ENCODE measurements around the gene KCNK10. TPM values are rescaled to one million over a fixed set of nuclear protein-coding genes. Genes with fewer than 3 reads are reported as not detected.

KCNK10 gene
- total and polyA plus RNA-seq, 2 experiments from 2014 or later = not detected

DNA sequence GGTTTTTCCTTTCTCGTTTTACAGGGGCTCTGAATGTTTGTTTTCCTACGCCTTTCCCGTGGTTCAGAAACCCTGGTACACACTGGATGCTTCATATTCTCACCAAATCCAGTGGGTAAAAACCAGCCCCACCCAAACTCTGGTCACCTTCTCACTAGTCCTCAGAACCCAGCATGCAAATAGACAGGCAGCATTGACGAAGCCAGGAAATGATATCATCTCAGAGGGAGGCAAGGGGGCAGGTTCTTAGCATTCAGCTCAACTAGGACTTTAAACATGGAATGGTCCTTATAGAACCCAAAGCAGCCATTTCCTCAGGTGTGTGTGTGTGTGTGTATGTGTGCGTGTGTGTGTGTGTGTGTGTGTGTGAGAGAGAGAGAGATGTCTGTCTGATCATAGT is 142.0 kb downstream of the KCNK10 start:
- Histone ChIP-seq H4K20me1 (ENCODE audit: insufficient read depth) (no peaks in the 10 kb centered on the region), H3K9me2 (ENCODE audit: insufficient read depth) (no peaks in the 10 kb centered on the region), H3K27me3 (replicated peaks; ENCODE audit: insufficient read depth) (no peaks in the 10 kb centered on the region), H3K4me1 (ENCODE audit: insufficient read depth) (no peaks in the 10 kb centered on the region), H2AFZ (no peak overlapping the region), H3K27ac (no peak overlapping the region), H3F3A (ENCODE audit: insufficient read depth) (no peaks in the 10 kb centered on the region), H3K36me3 (ENCODE audit: low read depth) (no peaks in the 10 kb centered on the region), H3K9me3 (ENCODE audit: low read depth) (no peaks in the 10 kb centered on the region), H3K4me2 (ENCODE audit: unreplicated experiment) (no peak overlapping the region), H3K9ac (no peak overlapping the region), H3K79me2 (ENCODE audit: insufficient read depth) (no peaks in the 10 kb centered on the region), H3K4me3 (no peak overlapping the region)
- in situ Hi-C loops (cut with MboI) = no loop called here
- DNase-seq = no peak
- WGBS, 2 experiments (ENCODE audit: low coverage in 1 of 2, low lambda C conversion rate in 2 of 2, missing lambda C conversion rate in 2 of 2) = 24 to 29% methylated on average over 5 of the region's 5 CpGs
- TF ChIP-seq EZH2 (IDR thresholded peaks at IDR 0.05; ENCODE audit: insufficient read depth, poor library complexity, severe bottlenecking) (no peak), EZH2phosphoT487 (IDR thresholded peaks at IDR 0.05; ENCODE audit: insufficient read depth, low read depth) (no peak)

- no peak for TF ChIP-seq EZH2phosphoT487 (IDR thresholded peaks at IDR 0.05; ENCODE audit: insufficient read depth, low read depth)
- no peak for DNase-seq
- no peak overlapping the region for H2AFZ ChIP-seq
- no peaks in the 10 kb centered on the region for H4K20me1 ChIP-seq (ENCODE audit: insufficient read depth)
- H3K9me3 ChIP-seq (ENCODE audit: low read depth) = no peaks in the 10 kb centered on the region
- H3K36me3 ChIP-seq (ENCODE audit: low read depth) = no peaks in the 10 kb centered on the region
- no peaks in the 10 kb centered on the region for H3K27me3 ChIP-seq (replicated peaks; ENCODE audit: insufficient read depth)
- H3K27ac ChIP-seq = no peak overlapping the region
- H3F3A ChIP-seq (ENCODE audit: insufficient read depth) = no peaks in the 10 kb centered on the region
- H3K4me3 ChIP-seq = no peak overlapping the region
- H3K9ac ChIP-seq = no peak overlapping the region
- H3K4me1 ChIP-seq (ENCODE audit: insufficient read depth) = no peaks in the 10 kb centered on the region
- H3K9me2 ChIP-seq (ENCODE audit: insufficient read depth) = no peaks in the 10 kb centered on the region
- no peaks in the 10 kb centered on the region for H3K79me2 ChIP-seq (ENCODE audit: insufficient read depth)
- in situ Hi-C loops (cut with MboI) = no loop called here
- no peak overlapping the region for H3K4me2 ChIP-seq (ENCODE audit: unreplicated experiment)
- 79% methylated on average over 6 of the region's 6 CpGs for WGBS, 2 experiments (ENCODE audit: low coverage in 1 of 2, low lambda C conversion rate in 2 of 2, missing lambda C conversion rate in 2 of 2)
Observed at GRCh38 chr14:88179716-88180115, 143.4 kb downstream of the KCNK10 start.

DNA sequence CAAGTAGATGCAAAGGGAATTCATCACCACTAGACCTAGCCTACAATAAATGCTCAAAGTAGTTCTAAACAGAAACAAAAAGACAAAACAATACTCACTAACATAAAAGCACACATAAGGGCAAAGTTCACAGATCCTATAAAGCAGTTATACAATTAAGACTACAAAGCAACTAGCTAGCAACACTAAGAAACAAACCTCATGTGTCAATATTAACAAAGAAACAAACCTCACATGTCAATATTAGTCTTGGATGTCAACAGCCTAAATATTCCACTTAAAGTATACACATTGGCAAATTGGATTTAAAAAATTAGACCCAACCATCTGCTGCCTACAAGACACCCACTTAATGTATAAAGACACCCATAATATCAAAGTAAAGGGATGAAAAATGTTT is 152.7 kb downstream of the KCNK10 start:
- Histone ChIP-seq H3K4me2 (ENCODE audit: unreplicated experiment) (no peak overlapping the region), H3K36me3 (ENCODE audit: low read depth) (no peaks in the 10 kb centered on the region), H3K9me3 (ENCODE audit: low read depth) (no peaks in the 10 kb centered on the region), H3K27ac (no peak overlapping the region), H3K4me3 (no peak overlapping the region), H3K27me3 (replicated peaks; ENCODE audit: insufficient read depth) (no peaks in the 10 kb centered on the region), H3K4me1 (ENCODE audit: insufficient read depth) (no peaks in the 10 kb centered on the region), H3K79me2 (ENCODE audit: insufficient read depth) (no peaks in the 10 kb centered on the region), H3F3A (ENCODE audit: insufficient read depth) (no peaks in the 10 kb centered on the region), H3K9ac (no peak overlapping the region), H4K20me1 (ENCODE audit: insufficient read depth) (no peaks in the 10 kb centered on the region), H2AFZ (no peak overlapping the region), H3K9me2 (ENCODE audit: insufficient read depth) (no peaks in the 10 kb centered on the region)
- no peak for TF ChIP-seq EZH2 (IDR thresholded peaks at IDR 0.05; ENCODE audit: insufficient read depth, poor library complexity, severe bottlenecking)
- no peak for TF ChIP-seq EZH2phosphoT487 (IDR thresholded peaks at IDR 0.05; ENCODE audit: insufficient read depth, low read depth)
- in situ Hi-C loops (cut with MboI) = no loop called here
- no peak for DNase-seq

- Histone ChIP-seq H2AFZ (no peak overlapping the region), H3K27me3 (replicated peaks; ENCODE audit: insufficient read depth) (no peaks in the 10 kb centered on the region), H3K9me2 (ENCODE audit: insufficient read depth) (no peaks in the 10 kb centered on the region), H3K4me3 (no peak overlapping the region), H3K79me2 (ENCODE audit: insufficient read depth) (no peaks in the 10 kb centered on the region), H4K20me1 (ENCODE audit: insufficient read depth) (no peaks in the 10 kb centered on the region), H3K36me3 (ENCODE audit: low read depth) (no peaks in the 10 kb centered on the region), H3K9me3 (ENCODE audit: low read depth) (no peaks in the 10 kb centered on the region), H3F3A (ENCODE audit: insufficient read depth) (no peaks in the 10 kb centered on the region), H3K4me1 (ENCODE audit: insufficient read depth) (no peaks in the 10 kb centered on the region), H3K27ac (no peak overlapping the region), H3K9ac (no peak overlapping the region), H3K4me2 (ENCODE audit: unreplicated experiment) (no peak overlapping the region)
- in situ Hi-C loops (cut with MboI) = no loop called here
- WGBS, 2 experiments (ENCODE audit: low coverage in 1 of 2, low lambda C conversion rate in 2 of 2, missing lambda C conversion rate in 2 of 2) = 6 to 11% methylated on average over 2 to 3 of the region's 3 CpGs
- TF ChIP-seq EZH2 (IDR thresholded peaks at IDR 0.05; ENCODE audit: insufficient read depth, poor library complexity, severe bottlenecking) = no peak
- no peak for TF ChIP-seq EZH2phosphoT487 (IDR thresholded peaks at IDR 0.05; ENCODE audit: insufficient read depth, low read depth)
- peak; percentile 54 for DNase-seq
Observed at GRCh38 chr14:88168498-88169165, 154.4 kb downstream of the KCNK10 start.

DNA sequence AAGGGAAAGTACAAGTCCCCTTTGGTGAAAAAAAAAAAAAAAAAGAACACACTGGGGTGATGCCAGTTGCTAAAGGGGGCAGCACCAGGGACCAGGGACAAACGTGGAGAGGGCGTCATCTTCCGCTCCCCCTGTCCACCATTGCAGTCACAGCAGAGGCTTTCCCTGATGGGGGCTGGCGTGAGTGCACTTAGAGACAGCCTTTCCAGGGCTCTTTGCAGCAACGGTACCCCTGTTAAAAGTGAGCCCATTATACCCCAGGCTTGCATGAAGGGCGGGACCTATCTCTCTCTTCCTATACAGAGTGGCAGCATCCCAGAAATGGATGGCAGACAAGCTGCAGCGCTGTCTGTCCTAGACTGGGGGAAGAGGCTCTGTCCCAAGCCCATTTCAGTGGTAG is 155.0 kb downstream of the KCNK10 start:
- H3K9me3 ChIP-seq (ENCODE audit: low read depth) = no peaks in the 10 kb centered on the region
- no peak overlapping the region for H2AFZ ChIP-seq
- no peaks in the 10 kb centered on the region for H3F3A ChIP-seq (ENCODE audit: insufficient read depth)
- H3K79me2 ChIP-seq (ENCODE audit: insufficient read depth) = no peaks in the 10 kb centered on the region
- H3K9ac ChIP-seq = no peak overlapping the region
- H3K27ac ChIP-seq = no peak overlapping the region
- no peak overlapping the region for H3K4me3 ChIP-seq
- WGBS, 2 experiments (ENCODE audit: low coverage in 1 of 2, low lambda C conversion rate in 2 of 2, missing lambda C conversion rate in 2 of 2) = 69 to 77% methylated on average over 7 of the region's 7 CpGs
- H3K9me2 ChIP-seq (ENCODE audit: insufficient read depth) = no peaks in the 10 kb centered on the region
- DNase-seq = no peak
- H4K20me1 ChIP-seq (ENCODE audit: insufficient read depth) = no peaks in the 10 kb centered on the region
- no peaks in the 10 kb centered on the region for H3K4me1 ChIP-seq (ENCODE audit: insufficient read depth)
- no peaks in the 10 kb centered on the region for H3K36me3 ChIP-seq (ENCODE audit: low read depth)
- no peak overlapping the region for H3K4me2 ChIP-seq (ENCODE audit: unreplicated experiment)
- no peak for TF ChIP-seq EZH2 (IDR thresholded peaks at IDR 0.05; ENCODE audit: insufficient read depth, poor library complexity, severe bottlenecking)
- no peak for TF ChIP-seq EZH2phosphoT487 (IDR thresholded peaks at IDR 0.05; ENCODE audit: insufficient read depth, low read depth)
- H3K27me3 ChIP-seq (replicated peaks; ENCODE audit: insufficient read depth) = no peaks in the 10 kb centered on the region
- in situ Hi-C loops (cut with MboI) = no loop called here

Data from GM23248 (cell line).